Muscle layer of duodenum (tissue), 2 donors: ENCODE data around the gene C1orf159.
"Not testable (repeated sequence)": the region's sequence is repeated elsewhere in the genome, so short reads cannot be mapped to it uniquely, and the experiment has no call there.

ENCODE experiments used
- H3K27ac ChIP-seq: one replicate; pipeline ENCODE4 v1.7.0; 2013; ENCODE audit warnings: mild to moderate bottlenecking, low read length
- H3K27me3 ChIP-seq: one replicate; pipeline ENCODE4 v1.7.0; 2013; ENCODE audit warnings: low read depth, mild to moderate bottlenecking, control low read depth, low read length
- H3K36me3 ChIP-seq, 2 donors: one replicate each; pipeline ENCODE4 v1.7.0; 2013; ENCODE audit warnings: low read length in 2 of 2, control low read depth in 1 of 2, mild to moderate bottlenecking in 1 of 2; ENCODE audit not compliant: insufficient read depth in 2 of 2, control insufficient read depth in 1 of 2
- H3K4me1 ChIP-seq, 2 donors: one replicate each; pipeline ENCODE4 v1.7.0; 2013; ENCODE audit warnings: low read length in 2 of 2, mild to moderate bottlenecking in 2 of 2, control low read depth in 1 of 2, moderate library complexity in 1 of 2; ENCODE audit not compliant: insufficient read depth in 2 of 2, control insufficient read depth in 1 of 2
- H3K4me3 ChIP-seq, 2 donors: one replicate each; pipeline ENCODE4 v1.7.0; 2013; ENCODE audit warnings: low read length in 2 of 2, low read depth in 1 of 2, mild to moderate bottlenecking in 1 of 2
- H3K9me3 ChIP-seq, 2 donors: one replicate each; pipeline ENCODE4 v1.7.0; 2013; ENCODE audit warnings: low read length in 2 of 2, control low read depth in 1 of 2, mild to moderate bottlenecking in 1 of 2; ENCODE audit not compliant: control insufficient read depth in 1 of 2
- donor health status: healthy.

Gene C1orf159

DNA sequence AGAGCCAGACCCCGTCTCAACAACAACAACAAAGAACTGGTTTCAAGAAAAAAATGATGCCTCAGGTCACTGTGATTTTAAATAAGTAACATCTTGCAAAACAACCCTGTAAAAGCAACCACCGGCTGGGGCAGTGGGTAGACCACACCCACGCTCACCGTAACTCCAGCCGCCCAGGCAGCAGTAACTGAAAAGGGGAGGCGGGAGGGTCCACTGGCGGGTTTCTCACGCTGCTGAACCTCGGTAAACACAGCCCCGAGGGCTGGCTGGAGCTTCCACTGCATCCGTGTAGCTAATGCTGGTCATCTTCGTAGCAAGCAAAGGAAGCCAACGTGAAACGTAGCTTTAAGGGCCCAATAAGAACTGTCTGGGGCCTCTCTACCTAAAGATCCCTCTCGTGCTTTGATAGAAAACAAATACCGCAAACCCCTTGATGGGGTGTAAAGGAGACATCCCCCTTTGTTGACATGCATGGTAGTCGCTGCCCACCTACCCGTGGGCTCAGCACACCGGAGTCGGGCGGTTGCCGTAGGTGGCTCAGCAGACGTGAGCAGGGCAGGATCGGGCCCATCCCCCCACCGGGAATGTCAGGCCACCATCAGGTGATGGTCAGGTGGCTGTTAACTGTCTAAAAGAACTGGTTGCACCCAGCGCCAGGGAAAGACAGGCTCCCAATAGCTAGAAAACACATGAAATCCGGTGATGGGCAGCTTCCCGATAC lies 4.2 kb downstream of the C1orf159 start:
- H3K36me3 ChIP-seq = peaks cover 0 to 9% of the 10 kb centered on the region in 2 donors
- no peak overlapping the region for H3K27ac ChIP-seq
- H3K9me3 ChIP-seq = peaks cover 0 to 6% of the 10 kb centered on the region in 2 donors
- no peak overlapping the region for H3K4me3 ChIP-seq
- H3K27me3 ChIP-seq = no peaks in the 10 kb centered on the region
- peaks cover 0 to 11% of the 10 kb centered on the region in 2 donors for H3K4me1 ChIP-seq

DNA sequence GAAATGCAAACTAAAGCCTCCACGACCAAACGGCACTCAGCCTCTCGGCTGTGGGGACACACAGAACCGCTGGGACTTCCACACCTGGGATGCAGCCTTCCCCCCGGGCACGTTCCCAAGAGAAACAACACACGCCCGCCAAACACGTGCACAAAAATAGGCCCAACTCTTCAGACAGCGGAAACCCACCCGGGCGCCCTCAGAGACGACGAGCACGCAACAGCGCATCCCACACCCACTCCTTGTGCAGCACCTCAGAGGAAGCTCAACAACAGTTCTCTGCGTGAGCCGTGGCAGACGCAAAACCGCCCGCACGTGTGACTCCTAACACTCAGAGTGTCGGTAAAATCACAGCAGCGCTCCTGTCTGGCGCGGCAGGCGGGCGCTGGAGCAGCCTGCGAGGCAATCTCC lies 5.3 kb downstream of the C1orf159 start:
- Histone ChIP-seq H3K4me1 (peaks cover 0 to 9% of the 10 kb centered on the region in 2 donors), H3K27ac (no peak overlapping the region), H3K4me3 (no peak overlapping the region), H3K9me3 (peaks cover 0 to 6% of the 10 kb centered on the region in 2 donors), H3K36me3 (peaks cover 0 to 9% of the 10 kb centered on the region in 2 donors), H3K27me3 (no peaks in the 10 kb centered on the region)

DNA sequence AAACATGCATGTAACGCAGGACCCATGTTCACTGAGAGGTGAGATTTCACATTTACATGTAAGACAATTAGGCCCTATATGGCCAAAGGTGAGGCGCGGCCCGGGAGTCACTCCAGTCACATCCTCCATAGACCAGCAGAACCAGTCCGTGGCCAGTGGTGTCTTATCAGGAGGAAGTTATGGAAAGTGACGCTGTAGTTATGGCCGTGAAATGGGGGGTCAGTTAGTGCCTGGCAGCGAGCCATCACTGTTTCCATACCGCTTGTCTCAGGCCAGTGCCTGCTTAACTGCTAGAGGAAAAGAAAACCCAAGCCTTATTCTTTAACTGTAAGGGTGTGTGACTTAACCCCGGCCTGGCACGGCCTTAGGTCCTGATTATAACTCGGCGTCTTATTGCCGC lies 6.1 kb downstream of the C1orf159 start:
- Histone ChIP-seq H3K27me3 (no peaks in the 10 kb centered on the region), H3K4me3 (no peak overlapping the region), H3K27ac (no peak overlapping the region), H3K9me3 (peaks cover 0 to 6% of the 10 kb centered on the region in 2 donors), H3K36me3 (peaks cover 0 to 9% of the 10 kb centered on the region in 2 donors), H3K4me1 (peaks cover 0 to 4% of the 10 kb centered on the region in 2 donors)

DNA sequence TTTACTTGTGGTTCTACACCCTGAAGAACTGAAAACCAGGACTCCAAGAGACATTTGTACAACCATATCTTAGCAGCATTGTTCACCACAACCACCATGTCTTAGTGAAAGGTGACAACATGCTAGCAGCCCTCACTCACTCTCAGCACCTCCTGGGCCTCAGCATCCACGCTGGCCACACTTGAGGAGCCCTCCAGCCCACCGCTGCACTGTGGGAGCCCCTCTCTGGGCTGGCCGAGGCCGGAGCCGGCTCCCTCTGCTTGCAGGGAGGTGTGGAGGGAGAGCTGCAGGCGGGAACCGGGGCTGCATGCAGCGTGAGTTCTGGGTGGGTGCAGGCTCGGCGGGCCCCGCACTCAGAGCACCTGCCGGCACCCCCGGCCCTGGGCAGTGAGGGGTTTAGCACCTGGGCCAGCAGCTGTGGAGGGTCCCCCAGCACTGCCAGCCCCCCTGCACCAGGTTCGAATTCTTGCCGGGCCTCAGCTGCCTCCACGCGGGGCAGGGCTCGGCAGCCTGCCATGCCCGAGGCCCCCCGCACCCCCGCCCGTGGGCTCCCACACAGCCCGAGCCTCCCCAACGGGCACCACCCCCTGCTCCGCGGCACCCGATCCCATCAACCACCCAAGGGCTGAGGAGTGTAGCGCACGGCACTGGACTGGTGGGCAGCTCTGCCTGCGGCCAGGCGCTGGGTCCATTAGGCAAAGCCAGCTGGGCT lies 9.2 kb downstream of the C1orf159 start:
- Histone ChIP-seq H3K36me3 (no peaks in the 10 kb centered on the region), H3K27me3 (no peaks in the 10 kb centered on the region), H3K4me3 (no peak overlapping the region), H3K4me1 (no peaks in the 10 kb centered on the region), H3K27ac (no peak overlapping the region), H3K9me3 (no peaks in the 10 kb centered on the region)

DNA sequence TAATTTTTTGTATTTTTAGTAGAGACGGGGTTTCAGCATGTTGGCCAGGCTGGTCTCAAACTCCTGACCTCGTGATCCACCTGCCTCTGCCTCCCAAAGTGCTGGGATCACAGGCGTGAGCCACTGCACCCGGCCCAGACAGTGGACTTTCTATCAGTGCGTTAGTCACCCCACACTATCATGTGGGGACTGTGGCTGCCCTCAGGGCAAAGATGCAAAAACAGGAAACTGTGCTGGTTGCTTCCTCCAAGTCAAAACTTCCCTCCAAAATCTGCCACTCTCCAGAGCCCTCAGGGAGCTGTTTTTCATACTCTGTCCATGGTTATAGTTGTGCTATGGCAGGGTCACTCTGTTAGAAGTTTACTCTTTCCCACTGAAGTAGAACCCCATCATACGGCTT lies 11.7 kb downstream of the C1orf159 start:
- H3K27ac ChIP-seq, H3K4me1 ChIP-seq, H3K36me3 ChIP-seq, H3K9me3 ChIP-seq, H3K4me3 ChIP-seq, H3K27me3 ChIP-seq: not testable (repeated sequence)

DNA sequence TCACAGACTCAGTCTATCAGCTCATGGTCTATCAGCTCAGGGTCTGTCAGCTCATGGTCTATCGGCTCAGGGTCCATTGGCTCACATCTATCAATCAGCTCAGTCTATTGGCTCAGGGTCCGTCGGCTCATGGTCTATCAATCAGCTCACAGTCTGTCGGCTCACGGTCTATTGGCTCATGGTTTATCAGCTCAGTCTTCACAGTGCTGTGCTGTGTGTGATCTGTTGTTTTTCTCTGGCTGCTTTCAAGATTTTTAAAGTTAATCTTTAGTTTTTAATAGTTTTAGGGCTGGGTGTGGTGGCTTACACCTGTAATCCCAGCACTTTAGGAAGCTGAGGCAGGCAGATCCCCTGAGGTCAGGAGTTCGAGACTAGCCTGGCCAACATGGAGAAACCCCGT lies 14.4 kb downstream of the C1orf159 start:
- no peaks in the 10 kb centered on the region for H3K4me1 ChIP-seq
- H3K36me3 ChIP-seq = no peaks in the 10 kb centered on the region
- no peaks in the 10 kb centered on the region for H3K27me3 ChIP-seq
- no peak overlapping the region for H3K4me3 ChIP-seq
- no peak overlapping the region for H3K27ac ChIP-seq
- no peaks in the 10 kb centered on the region for H3K9me3 ChIP-seq

DNA sequence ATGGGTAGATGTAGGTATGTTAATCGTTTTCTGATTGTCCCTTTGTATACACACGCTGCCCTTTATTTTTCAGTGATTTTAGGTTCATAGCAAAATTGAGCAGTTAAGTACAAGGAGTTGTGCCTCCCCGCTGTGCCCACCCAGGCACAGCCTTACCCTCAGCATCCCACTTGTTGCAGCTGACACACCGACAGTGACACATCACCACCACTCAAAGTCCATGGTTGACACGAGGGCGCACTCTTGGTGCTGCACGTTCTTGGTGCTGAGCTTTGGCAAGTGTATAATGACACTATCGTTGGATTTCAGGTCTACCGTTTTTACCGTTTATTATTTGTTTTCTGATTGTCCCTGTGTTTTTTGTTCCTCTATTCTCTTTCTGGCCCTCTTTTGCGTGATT lies 15.6 kb downstream of the C1orf159 start:
- H3K27me3 ChIP-seq = no peaks in the 10 kb centered on the region
- H3K27ac ChIP-seq = no peak overlapping the region
- no peak overlapping the region for H3K4me3 ChIP-seq
- H3K9me3 ChIP-seq = no peaks in the 10 kb centered on the region
- H3K4me1 ChIP-seq = no peaks in the 10 kb centered on the region
- H3K36me3 ChIP-seq = no peaks in the 10 kb centered on the region

DNA sequence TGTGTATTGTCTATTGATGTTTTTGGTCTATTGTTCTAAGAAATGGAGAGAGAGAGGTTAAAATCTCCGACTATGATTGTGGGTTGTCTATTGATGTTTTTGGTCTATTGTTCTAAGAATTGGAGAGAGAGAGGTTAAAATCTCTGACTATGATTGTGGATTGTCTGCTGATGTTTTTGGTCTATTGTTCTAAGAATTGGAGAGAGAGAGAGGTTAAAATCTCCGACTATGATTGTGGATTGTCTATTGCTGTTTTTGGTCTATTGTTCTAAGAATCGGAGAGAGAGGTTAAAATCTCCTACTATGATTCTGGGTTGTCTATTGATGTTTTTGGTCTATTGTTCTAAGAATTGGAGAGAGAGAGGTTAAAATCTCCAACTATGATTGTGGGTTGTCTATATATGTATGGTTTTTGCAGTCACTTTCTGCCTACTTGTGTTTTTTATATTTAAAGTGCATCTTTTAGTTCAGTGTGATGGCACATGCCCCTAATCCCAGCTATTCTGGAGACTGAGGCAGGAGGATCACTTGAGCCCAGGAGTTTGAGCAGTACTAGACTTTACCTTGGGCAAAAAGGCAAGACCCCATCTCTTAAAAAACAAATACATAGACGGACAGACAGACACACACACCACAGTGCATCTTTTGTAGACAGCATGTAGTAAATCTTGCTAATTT lies 16.2 kb downstream of the C1orf159 start:
- H3K27ac ChIP-seq = no peak overlapping the region
- H3K36me3 ChIP-seq = no peaks in the 10 kb centered on the region
- H3K27me3 ChIP-seq = no peaks in the 10 kb centered on the region
- no peaks in the 10 kb centered on the region for H3K9me3 ChIP-seq
- no peak overlapping the region for H3K4me3 ChIP-seq
- no peaks in the 10 kb centered on the region for H3K4me1 ChIP-seq

DNA sequence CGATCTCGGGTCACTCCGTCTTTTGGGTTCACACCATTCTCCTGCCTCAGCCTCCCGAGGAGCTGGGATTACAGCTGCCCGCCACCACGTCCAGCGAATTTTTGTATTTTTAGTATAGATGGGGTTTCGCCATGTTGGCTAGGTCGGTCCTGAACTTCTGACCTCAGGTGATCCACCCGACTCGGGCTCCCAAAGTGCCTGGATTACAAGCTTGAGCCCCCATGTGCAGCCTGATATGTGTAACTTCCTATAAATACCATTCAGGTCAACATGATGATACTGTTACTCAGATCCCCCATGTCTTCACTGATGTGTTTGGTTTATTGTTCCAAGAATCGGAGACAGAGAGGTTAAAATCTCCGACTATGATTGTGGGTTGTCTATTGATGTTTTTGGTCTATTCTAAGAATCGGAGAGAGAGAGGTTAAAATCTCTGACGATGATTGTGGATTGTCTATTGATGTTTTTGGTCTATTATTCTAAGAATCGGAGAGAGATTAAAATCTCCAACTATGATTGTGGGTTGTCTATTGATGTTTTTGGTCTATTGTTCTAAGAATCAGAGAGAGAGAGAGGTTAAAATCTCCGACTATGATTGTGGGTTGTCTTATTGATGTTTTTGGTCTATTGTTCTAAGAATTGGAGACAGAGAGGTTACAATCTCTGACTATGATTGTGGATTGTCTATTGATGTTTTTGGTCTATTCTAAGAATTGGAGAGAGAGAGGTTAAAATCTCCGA lies 17.0 kb downstream of the C1orf159 start:
- Histone ChIP-seq H3K4me1 (no peaks in the 10 kb centered on the region), H3K4me3 (no peak overlapping the region), H3K9me3 (no peaks in the 10 kb centered on the region), H3K27me3 (no peaks in the 10 kb centered on the region), H3K27ac (no peak overlapping the region), H3K36me3 (no peaks in the 10 kb centered on the region)

DNA sequence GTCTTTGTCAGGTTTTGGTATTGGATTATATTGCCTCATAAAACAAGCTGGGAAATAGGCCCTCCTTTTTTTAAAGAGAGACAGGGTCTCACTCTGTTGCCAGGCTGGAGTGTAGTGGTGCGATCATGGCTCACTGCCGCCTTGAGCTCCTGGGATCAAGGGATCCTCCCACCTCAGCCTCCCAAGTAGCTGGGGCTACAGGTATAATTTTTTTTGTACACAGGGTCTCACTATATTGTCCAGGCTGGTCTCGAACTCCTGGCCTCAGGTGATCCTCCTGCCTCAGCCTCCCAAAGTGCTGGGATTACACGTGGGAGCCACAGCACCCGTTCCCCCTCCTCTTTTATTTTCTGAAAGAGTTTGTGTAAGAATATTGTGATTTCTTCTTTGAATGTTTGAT lies 19.8 kb downstream of the C1orf159 start:
- not testable (repeated sequence) for H3K27ac ChIP-seq, H3K27me3 ChIP-seq, H3K36me3 ChIP-seq, H3K4me1 ChIP-seq, H3K4me3 ChIP-seq, H3K9me3 ChIP-seq

DNA sequence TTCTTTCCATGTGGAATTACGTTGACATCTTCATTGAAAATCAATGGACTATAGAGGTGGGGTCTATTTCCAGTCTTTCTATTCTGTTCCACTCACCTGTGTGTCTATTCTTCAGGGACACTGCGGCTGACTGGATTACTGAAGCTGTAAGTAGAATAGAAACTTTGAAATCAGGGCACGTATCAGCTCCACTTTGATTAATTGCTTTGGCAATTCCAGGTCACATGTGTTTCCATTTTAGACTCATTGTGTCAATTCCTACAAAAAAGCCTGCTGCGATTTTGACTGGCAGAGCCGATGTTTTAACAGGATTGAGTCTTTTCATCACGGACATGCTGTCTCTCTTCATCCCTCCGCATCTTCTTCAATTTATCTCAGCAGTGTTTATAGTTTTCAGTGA lies 20.9 kb downstream of the C1orf159 start:
- Histone ChIP-seq H3K4me3 (no peak overlapping the region), H3K9me3 (no peaks in the 10 kb centered on the region), H3K27me3 (no peaks in the 10 kb centered on the region), H3K27ac (no peak overlapping the region), H3K36me3 (no peaks in the 10 kb centered on the region), H3K4me1 (no peaks in the 10 kb centered on the region)
